ENCODE results near the gene BMAL1.

Gene BMAL1

DNA sequence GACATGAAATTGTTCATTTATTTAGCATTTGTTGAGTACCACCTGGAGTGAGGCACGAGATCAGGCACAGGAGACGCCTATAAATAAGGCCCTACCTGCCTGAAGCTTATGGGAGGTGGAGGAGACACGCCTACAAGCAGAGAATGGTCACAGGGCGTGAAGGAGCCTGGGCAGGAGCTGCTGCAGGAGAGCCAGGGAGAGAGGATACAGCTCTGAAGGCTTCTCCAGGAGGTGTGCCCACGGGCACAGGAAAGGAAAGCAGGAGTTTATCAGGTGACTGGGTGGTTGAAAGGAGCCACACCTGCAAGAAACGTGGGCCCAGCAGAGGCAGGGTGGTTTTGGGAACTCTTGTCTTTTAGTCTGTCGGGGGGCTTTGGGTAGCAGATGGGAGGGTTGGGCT lies 70.3 kb downstream of the BMAL1 start:
- no peaks in the 10 kb centered on the region for H3K9me3 ChIP-seq (ENCODE audit: control insufficient read depth in 1 of 2, low read length in 2 of 2)
- H3K4me3 ChIP-seq (ENCODE audit: low read depth in 1 of 2, low read length in 2 of 2), result no peak overlapping the region
- peaks cover 10 to 17% of the 10 kb centered on the region in 2 donors for H3K36me3 ChIP-seq (ENCODE audit: control insufficient read depth in 1 of 2, insufficient read depth in 2 of 2, low read length in 2 of 2)
- H3K27me3 ChIP-seq (ENCODE audit: low read depth, low read length), result no peaks in the 10 kb centered on the region
- H3K4me1 ChIP-seq (ENCODE audit: control insufficient read depth in 1 of 2, insufficient read depth in 2 of 2, low read length in 2 of 2), result no peaks in the 10 kb centered on the region
- no peak overlapping the region for H3K27ac ChIP-seq (ENCODE audit: low read length)

GRCh38 chr11:13348305-13348704 lies 70.7 kb downstream of the BMAL1 start:
- H3K4me3 ChIP-seq (ENCODE audit: low read depth in 1 of 2, low read length in 2 of 2), result no peak overlapping the region
- H3K4me1 ChIP-seq (ENCODE audit: control insufficient read depth in 1 of 2, insufficient read depth in 2 of 2, low read length in 2 of 2), result no peaks in the 10 kb centered on the region
- H3K27ac ChIP-seq (ENCODE audit: low read length), result no peak overlapping the region
- no peaks in the 10 kb centered on the region for H3K27me3 ChIP-seq (ENCODE audit: low read depth, low read length)
- no peaks in the 10 kb centered on the region for H3K9me3 ChIP-seq (ENCODE audit: control insufficient read depth in 1 of 2, low read length in 2 of 2)
- H3K36me3 ChIP-seq (ENCODE audit: control insufficient read depth in 1 of 2, insufficient read depth in 2 of 2, low read length in 2 of 2), result peaks cover 10 to 21% of the 10 kb centered on the region in 2 donors

DNA sequence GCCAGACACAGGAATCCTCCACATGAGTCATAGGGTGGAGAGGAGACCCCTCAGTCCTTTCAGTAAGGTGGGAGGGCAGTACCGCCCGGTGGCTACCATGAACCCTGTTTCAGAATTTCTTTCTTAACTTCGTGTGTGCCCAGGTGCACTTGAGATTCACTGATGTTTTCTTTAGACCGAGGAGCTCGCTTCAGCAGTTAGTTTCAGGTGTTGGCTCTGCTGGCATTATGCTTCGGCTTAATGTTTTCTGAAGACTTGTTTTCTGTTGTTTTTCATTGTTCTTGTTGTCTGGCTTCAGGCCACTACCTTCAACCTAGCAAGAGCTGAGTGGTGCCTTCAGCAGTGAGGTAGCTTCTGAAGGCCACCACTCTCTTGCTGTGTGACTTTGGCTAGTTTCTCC lies 71.5 kb downstream of the BMAL1 start:
- Histone ChIP-seq H3K9me3 (ENCODE audit: control insufficient read depth in 1 of 2, low read length in 2 of 2) (no peaks in the 10 kb centered on the region), H3K27ac (ENCODE audit: low read length) (no peak overlapping the region), H3K4me3 (ENCODE audit: low read depth in 1 of 2, low read length in 2 of 2) (no peak overlapping the region), H3K4me1 (ENCODE audit: control insufficient read depth in 1 of 2, insufficient read depth in 2 of 2, low read length in 2 of 2) (no peaks in the 10 kb centered on the region), H3K27me3 (ENCODE audit: low read depth, low read length) (no peaks in the 10 kb centered on the region), H3K36me3 (ENCODE audit: control insufficient read depth in 1 of 2, insufficient read depth in 2 of 2, low read length in 2 of 2) (peaks cover 10 to 21% of the 10 kb centered on the region in 2 donors)

DNA sequence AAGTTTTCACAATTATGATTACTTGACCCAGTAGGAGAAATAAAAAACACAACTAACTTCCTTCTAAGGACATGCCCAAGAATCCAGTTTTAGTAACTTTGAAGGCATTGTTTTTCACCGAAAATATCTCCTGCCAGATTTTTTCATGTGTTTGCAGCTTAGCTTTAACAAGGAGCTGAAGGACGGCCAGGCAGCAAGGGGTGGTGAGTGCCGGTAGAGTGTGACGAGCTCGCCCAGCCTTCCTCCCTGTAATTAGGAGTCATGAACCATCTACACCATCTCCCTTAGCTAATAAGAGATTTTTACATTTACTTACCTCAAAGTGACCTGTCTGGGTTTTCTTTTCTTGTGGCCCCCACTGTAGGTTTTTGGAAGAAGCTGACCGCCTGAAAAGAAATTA lies 72.0 kb downstream of the BMAL1 start:
- Histone ChIP-seq H3K4me3 (ENCODE audit: low read depth in 1 of 2, low read length in 2 of 2) (no peak overlapping the region), H3K27ac (ENCODE audit: low read length) (no peak overlapping the region), H3K4me1 (ENCODE audit: control insufficient read depth in 1 of 2, insufficient read depth in 2 of 2, low read length in 2 of 2) (no peaks in the 10 kb centered on the region), H3K27me3 (ENCODE audit: low read depth, low read length) (no peaks in the 10 kb centered on the region), H3K36me3 (ENCODE audit: control insufficient read depth in 1 of 2, insufficient read depth in 2 of 2, low read length in 2 of 2) (peaks cover 5 to 26% of the 10 kb centered on the region in 2 donors), H3K9me3 (ENCODE audit: control insufficient read depth in 1 of 2, low read length in 2 of 2) (no peaks in the 10 kb centered on the region)

DNA sequence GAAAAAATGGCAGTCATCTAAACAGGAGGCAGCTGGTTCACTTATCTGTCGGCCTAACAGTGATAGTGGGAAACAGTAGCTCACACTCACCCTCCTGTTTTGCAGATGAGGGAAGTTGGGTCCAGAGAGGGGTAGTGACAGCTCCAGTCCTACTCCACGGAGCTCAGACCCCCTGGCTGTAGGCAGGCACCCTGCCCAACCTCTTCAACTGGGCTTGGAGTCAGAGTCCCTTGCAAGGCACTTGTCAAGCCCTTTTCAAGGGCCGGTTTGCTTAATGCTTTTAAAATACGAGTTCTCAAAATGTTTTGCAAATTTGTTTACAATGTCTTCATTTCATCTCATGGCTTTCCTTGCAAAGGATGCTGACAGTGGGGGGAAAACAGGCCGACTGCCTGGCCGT lies 75.1 kb downstream of the BMAL1 start:
- H3K9me3 ChIP-seq (ENCODE audit: control insufficient read depth in 1 of 2, low read length in 2 of 2), result no peaks in the 10 kb centered on the region
- no peaks in the 10 kb centered on the region for H3K27me3 ChIP-seq (ENCODE audit: low read depth, low read length)
- peaks cover 32 to 52% of the 10 kb centered on the region in 2 donors for H3K36me3 ChIP-seq (ENCODE audit: control insufficient read depth in 1 of 2, insufficient read depth in 2 of 2, low read length in 2 of 2)
- no peak overlapping the region for H3K27ac ChIP-seq (ENCODE audit: low read length)
- H3K4me3 ChIP-seq (ENCODE audit: low read depth in 1 of 2, low read length in 2 of 2), result no peak overlapping the region
- H3K4me1 ChIP-seq (ENCODE audit: control insufficient read depth in 1 of 2, insufficient read depth in 2 of 2, low read length in 2 of 2), result no peaks in the 10 kb centered on the region

- H3K9me3 ChIP-seq (ENCODE audit: control insufficient read depth in 1 of 2, low read length in 2 of 2), result no peaks in the 10 kb centered on the region
- H3K4me1 ChIP-seq (ENCODE audit: control insufficient read depth in 1 of 2, insufficient read depth in 2 of 2, low read length in 2 of 2), result no peaks in the 10 kb centered on the region
- no peaks in the 10 kb centered on the region for H3K27me3 ChIP-seq (ENCODE audit: low read depth, low read length)
- H3K27ac ChIP-seq (ENCODE audit: low read length), result no peak overlapping the region
- H3K36me3 ChIP-seq (ENCODE audit: control insufficient read depth in 1 of 2, insufficient read depth in 2 of 2, low read length in 2 of 2), result peaks cover 39 to 64% of the 10 kb centered on the region in 2 donors
- H3K4me3 ChIP-seq (ENCODE audit: low read depth in 1 of 2, low read length in 2 of 2), result no peak overlapping the region
These were observed 76.7 kb downstream of the BMAL1 start for GRCh38 chr11:13354335-13354734.

GRCh38 chr11:13355191-13355590 lies 77.6 kb downstream of the BMAL1 start:
- Histone ChIP-seq H3K27me3 (ENCODE audit: low read depth, low read length) (no peaks in the 10 kb centered on the region), H3K9me3 (ENCODE audit: control insufficient read depth in 1 of 2, low read length in 2 of 2) (no peaks in the 10 kb centered on the region), H3K27ac (ENCODE audit: low read length) (no peak overlapping the region), H3K4me1 (ENCODE audit: control insufficient read depth in 1 of 2, insufficient read depth in 2 of 2, low read length in 2 of 2) (no peaks in the 10 kb centered on the region), H3K36me3 (ENCODE audit: control insufficient read depth in 1 of 2, insufficient read depth in 2 of 2, low read length in 2 of 2) (peaks cover 36 to 67% of the 10 kb centered on the region in 2 donors), H3K4me3 (ENCODE audit: low read depth in 1 of 2, low read length in 2 of 2) (no peak overlapping the region)

DNA sequence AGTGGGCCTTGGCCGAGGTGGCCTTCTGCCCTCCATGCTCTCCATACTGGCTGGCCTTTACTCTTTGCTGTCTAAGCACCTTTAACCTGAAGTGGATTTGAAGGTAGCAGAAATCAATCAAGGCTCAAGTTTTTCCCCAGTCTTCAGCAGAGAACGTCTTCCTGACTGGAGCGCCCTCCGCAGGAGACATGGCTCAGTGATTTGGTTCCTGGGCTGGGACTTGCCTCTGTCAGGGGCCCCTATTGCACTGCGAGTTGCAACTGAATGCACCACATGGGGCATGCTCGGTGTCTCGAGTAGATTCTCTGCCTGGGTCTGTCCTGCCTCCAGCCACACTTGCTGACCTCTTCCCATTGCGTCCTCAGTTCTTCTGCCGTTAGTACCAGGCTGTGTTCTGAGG lies 79.6 kb downstream of the BMAL1 start:
- Histone ChIP-seq H3K36me3 (ENCODE audit: control insufficient read depth in 1 of 2, insufficient read depth in 2 of 2, low read length in 2 of 2) (peaks cover 52 to 82% of the 10 kb centered on the region in 2 donors), H3K4me1 (ENCODE audit: control insufficient read depth in 1 of 2, insufficient read depth in 2 of 2, low read length in 2 of 2) (no peaks in the 10 kb centered on the region), H3K27ac (ENCODE audit: low read length) (no peak overlapping the region)

GRCh38 chr11:13358596-13359270 lies 81.1 kb downstream of the BMAL1 start:
- Histone ChIP-seq H3K36me3 (ENCODE audit: control insufficient read depth in 1 of 2, insufficient read depth in 2 of 2, low read length in 2 of 2) (peaks cover 56 to 85% of the 10 kb centered on the region in 2 donors), H3K27ac (ENCODE audit: low read length) (no peak overlapping the region), H3K4me1 (ENCODE audit: control insufficient read depth in 1 of 2, insufficient read depth in 2 of 2, low read length in 2 of 2) (no peaks in the 10 kb centered on the region), H3K4me3 (ENCODE audit: low read depth in 1 of 2, low read length in 2 of 2) (no peak overlapping the region), H3K27me3 (ENCODE audit: low read depth, low read length) (no peaks in the 10 kb centered on the region), H3K9me3 (ENCODE audit: control insufficient read depth in 1 of 2, low read length in 2 of 2) (no peaks in the 10 kb centered on the region)

More for the DNA sequence above, 79.6 kb downstream of the BMAL1 start:
- Histone ChIP-seq H3K9me3 (ENCODE audit: control insufficient read depth in 1 of 2, low read length in 2 of 2) (no peaks in the 10 kb centered on the region), H3K27me3 (ENCODE audit: low read depth, low read length) (no peaks in the 10 kb centered on the region), H3K4me3 (ENCODE audit: low read depth in 1 of 2, low read length in 2 of 2) (no peak overlapping the region)

GRCh38 chr11:13362596-13363109 lies 85.1 kb downstream of the BMAL1 start:
- H3K4me3 ChIP-seq (ENCODE audit: low read depth in 1 of 2, low read length in 2 of 2), result no peak overlapping the region
- H3K27ac ChIP-seq (ENCODE audit: low read length), result no peak overlapping the region
- H3K4me1 ChIP-seq (ENCODE audit: control insufficient read depth in 1 of 2, insufficient read depth in 2 of 2, low read length in 2 of 2), result no peaks in the 10 kb centered on the region
- no peaks in the 10 kb centered on the region for H3K9me3 ChIP-seq (ENCODE audit: control insufficient read depth in 1 of 2, low read length in 2 of 2)
- peaks cover 58 to 86% of the 10 kb centered on the region in 2 donors for H3K36me3 ChIP-seq (ENCODE audit: control insufficient read depth in 1 of 2, insufficient read depth in 2 of 2, low read length in 2 of 2)
- H3K27me3 ChIP-seq (ENCODE audit: low read depth, low read length), result no peaks in the 10 kb centered on the region

DNA sequence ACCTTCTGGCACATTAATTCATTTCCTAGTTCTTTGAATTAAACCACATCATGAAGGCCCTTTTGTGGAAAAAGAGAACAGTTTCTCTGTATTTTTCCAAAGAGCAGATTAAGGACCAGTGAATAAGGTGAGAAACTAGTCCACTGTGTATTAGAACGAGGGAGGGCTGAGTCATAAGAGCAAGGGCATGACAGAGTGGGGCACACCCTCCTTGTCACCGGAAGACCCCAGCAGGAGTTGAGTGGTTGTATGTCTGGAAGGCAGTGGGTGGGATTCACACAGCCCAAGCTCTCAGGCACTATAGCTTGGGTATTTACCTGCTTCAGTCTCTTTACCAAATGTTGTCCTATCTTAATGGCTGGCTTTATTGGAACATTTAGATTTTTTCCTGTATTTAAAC lies 86.8 kb downstream of the BMAL1 start:
- Histone ChIP-seq H3K27me3 (ENCODE audit: low read depth, low read length) (no peaks in the 10 kb centered on the region), H3K4me1 (ENCODE audit: control insufficient read depth in 1 of 2, insufficient read depth in 2 of 2, low read length in 2 of 2) (no peaks in the 10 kb centered on the region), H3K27ac (ENCODE audit: low read length) (no peak overlapping the region), H3K4me3 (ENCODE audit: low read depth in 1 of 2, low read length in 2 of 2) (no peak overlapping the region), H3K36me3 (ENCODE audit: control insufficient read depth in 1 of 2, insufficient read depth in 2 of 2, low read length in 2 of 2) (peaks cover 62 to 88% of the 10 kb centered on the region in 2 donors), H3K9me3 (ENCODE audit: control insufficient read depth in 1 of 2, low read length in 2 of 2) (no peaks in the 10 kb centered on the region)
